22Rv1 (cell line): ENCODE results near the gene MYOCD.

Experiments used
- H3K27ac ChIP-seq: fragments of 450-650 bp; 2 replicates; pipeline ENCODE4 v1.5.1; 2017
- ZFX ChIP-seq: fragments of 450-650 bp; IDR thresholded peaks from 2 replicates; pipeline ENCODE4 v1.6.1; 2017; ENCODE audit warnings: antibody characterized with exemption, borderline replicate concordance
- TF ChIP-seq, protein P1 (sequence below): fragments of 450-650 bp; IDR thresholded peaks from 2 replicates; pipeline ENCODE4 v1.5.1; 2017; ENCODE audit warnings: mild to moderate bottlenecking

The MYOCD gene

DNA sequence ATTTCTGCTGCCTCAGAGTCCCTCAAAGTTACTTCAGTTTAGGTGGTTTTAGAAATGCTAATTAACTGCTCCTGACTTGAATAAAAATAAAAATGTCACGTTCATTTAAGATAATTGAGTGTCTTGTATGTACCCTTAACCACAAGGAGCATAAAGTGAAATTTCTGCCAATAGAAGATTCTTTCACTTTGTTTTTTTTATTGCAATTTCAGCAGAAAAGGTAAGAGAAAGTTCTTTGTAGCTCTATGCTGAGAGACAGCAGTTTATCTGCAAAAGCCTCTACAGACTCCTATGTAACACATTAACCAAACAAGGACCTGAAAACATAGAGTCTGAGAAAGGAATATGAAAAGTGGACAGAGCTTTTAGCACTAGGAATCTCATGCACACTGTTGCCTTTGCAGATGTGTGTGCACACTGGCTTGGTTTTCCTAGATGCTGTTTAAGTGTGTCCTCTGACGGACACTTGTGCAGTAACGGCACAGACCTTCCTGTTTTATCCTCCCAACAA lies 135.2 kb downstream of the MYOCD start:
- H3K27ac ChIP-seq = no peak overlapping the region
- TF ChIP-seq ZFX = no peak

DNA sequence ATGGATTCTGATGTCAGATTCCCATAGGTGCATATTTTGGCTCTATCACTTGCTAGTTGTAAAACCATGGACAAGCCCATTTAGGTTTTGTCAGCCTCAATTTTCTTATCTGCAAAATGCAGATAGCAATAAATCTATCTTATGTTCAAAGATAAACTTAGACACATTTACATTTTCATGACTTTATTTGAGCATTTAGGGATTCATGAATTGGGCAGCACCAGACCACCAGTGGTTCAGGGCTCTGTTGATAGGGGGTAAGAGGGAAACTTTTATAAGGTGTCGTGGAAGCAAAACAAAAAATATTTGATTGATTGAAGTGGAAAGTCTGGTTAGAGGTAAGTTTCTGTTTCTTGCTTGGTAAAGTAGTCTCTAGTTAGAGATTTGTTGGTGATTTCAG lies 140.9 kb downstream of the MYOCD start:
- no peak for TF ChIP-seq ZFX
- TF ChIP-seq, protein P1, sequence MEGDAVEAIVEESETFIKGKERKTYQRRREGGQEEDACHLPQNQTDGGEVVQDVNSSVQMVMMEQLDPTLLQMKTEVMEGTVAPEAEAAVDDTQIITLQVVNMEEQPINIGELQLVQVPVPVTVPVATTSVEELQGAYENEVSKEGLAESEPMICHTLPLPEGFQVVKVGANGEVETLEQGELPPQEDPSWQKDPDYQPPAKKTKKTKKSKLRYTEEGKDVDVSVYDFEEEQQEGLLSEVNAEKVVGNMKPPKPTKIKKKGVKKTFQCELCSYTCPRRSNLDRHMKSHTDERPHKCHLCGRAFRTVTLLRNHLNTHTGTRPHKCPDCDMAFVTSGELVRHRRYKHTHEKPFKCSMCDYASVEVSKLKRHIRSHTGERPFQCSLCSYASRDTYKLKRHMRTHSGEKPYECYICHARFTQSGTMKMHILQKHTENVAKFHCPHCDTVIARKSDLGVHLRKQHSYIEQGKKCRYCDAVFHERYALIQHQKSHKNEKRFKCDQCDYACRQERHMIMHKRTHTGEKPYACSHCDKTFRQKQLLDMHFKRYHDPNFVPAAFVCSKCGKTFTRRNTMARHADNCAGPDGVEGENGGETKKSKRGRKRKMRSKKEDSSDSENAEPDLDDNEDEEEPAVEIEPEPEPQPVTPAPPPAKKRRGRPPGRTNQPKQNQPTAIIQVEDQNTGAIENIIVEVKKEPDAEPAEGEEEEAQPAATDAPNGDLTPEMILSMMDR = no peak
- H3K27ac ChIP-seq = no peak overlapping the region

DNA sequence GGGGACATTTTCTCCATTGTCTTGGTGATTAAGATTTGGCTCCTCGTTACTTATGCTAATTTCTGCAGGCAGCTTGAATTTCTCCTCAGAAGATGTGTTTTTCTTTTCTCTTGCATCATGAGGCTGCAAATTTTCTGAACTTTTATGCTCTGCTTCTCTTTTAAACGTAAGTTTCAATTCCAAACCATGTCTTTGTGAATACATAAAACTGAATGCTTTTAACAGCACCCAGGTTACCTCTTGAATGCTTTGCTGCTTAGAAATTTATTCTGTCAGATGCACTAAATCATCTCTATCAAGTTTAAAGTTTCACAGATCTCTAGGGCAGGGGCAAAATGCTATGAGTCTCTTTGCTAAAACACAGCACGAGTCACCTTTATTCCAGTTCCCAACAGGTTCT lies 143.0 kb downstream of the MYOCD start:
- no peak overlapping the region for H3K27ac ChIP-seq
- no peak for TF ChIP-seq ZFX
- TF ChIP-seq, protein P1 = no peak

DNA sequence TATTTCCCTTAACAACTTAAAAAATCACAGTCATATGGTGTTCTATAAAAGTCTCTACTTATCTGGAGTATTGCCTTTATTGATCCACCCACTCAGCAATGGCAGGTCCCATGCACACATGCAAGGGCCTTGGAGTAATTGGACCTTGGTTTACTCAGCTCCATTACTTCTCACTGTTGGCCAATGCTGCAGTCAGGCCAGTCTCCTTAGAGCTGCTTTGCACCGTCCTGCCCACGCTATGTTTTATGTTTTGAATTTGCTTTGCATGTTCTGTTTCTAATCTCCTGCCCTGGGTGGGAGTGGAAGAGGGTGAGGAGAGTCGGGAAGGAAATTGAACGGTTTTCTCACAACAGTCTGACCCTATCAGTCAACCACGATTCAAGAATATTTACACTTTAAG lies 147.2 kb downstream of the MYOCD start:
- H3K27ac ChIP-seq = no peak overlapping the region
- TF ChIP-seq, protein P1 = no peak
- TF ChIP-seq ZFX = no peak

DNA sequence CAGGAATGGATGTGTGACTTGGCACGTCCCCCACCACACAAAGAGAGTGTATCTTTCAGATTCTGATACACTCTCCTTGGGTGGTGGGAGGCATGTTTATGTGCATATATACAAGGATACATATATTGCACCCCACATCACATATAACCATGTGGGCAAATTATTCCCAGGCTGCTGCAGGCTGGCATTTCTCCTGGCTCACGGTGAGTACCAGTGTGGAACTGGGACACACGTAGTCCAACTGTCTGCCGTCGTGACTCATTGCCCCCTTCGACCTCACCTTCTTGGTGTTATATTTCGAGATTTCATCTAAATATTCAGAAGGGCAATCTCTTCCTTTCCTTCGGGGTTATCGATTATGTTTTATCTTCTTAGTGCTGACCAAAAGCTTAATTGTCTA lies 148.0 kb downstream of the MYOCD start:
- TF ChIP-seq, protein P1 = no peak
- TF ChIP-seq ZFX = no peak
- H3K27ac ChIP-seq = no peak overlapping the region

DNA sequence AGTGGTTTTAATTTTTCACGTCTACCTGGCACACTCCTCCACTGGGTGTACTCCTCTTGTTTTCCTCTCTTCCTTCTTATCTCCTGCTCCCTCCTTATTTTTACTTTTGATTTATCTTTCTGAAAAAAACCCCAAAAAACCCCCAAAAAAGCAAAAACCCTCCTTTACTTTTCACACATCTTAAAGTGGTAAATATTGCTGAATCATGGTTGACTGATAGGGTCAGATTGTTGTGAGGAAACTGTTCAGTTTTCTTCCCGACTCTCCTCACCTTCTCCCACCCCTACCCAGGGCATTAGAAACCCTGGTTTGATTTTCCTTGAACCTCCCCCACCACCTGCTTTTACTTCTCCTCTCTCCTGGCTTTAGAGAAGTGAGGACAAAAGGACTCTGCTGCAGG lies 149.0 kb downstream of the MYOCD start:
- no peak overlapping the region for H3K27ac ChIP-seq
- no peak for TF ChIP-seq ZFX
- TF ChIP-seq, protein P1 = no peak

DNA sequence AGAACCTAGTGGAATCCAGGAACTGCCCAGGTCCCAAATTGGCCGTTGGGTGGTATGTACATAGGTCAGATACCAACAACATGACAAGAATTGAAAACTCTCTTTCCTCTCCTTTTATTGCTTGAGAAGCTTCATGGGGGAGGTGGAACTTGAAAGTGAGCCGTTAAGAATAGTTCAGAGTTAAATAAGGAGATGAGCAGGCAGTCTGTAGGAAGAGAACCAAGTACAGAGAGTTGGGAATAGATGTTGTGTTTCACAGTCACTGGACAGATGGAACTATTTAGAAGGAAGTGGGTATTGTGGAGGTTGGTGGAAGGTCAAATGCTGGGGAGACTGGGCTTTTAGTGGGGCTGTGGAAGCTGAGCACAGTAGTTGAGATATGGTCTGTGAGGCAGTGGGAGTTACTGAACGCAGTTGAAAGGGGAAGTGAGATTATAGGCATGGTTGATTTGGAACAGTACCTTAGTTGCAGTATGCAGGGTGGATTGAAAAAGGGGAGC lies 150.0 kb downstream of the MYOCD start:
- H3K27ac ChIP-seq = no peak overlapping the region
- TF ChIP-seq, protein P1 = no peak
- no peak for TF ChIP-seq ZFX
